Fibroblast of mammary gland (primary cell): Measurements from ENCODE around the gene SYT7.

Experiments
- DNase-seq: peaks from one replicate; pipeline ENCODE4 v3.0.0-alpha.2; 2010; ENCODE audit warnings: low read depth
- H3K4me3 ChIP-seq: 2 replicates; pipeline ENCODE4 v1.5.1; 2011; ENCODE audit warnings: low read depth, mild to moderate bottlenecking, low read length, moderate library complexity; ENCODE audit not compliant: control insufficient read depth
- CTCF ChIP-seq: conservative IDR thresholded peaks from 2 replicates; pipeline ENCODE4 v1.5.1; 2011; ENCODE audit warnings: low read depth, low read length, inconsistent platforms; ENCODE audit not compliant: control insufficient read depth, insufficient read depth

Gene SYT7

GRCh38 chr11:61486011-61486620, 94.8 kb downstream of the SYT7 start:
- TF ChIP-seq CTCF = no peak
- no peak overlapping the region for H3K4me3 ChIP-seq
- no peak for DNase-seq

GRCh38 chr11:61485080-61485479, 95.8 kb downstream of the SYT7 start:
- no peak for DNase-seq
- H3K4me3 ChIP-seq = no peak overlapping the region
- TF ChIP-seq CTCF = no peak

- TF ChIP-seq CTCF = no peak
- no peak overlapping the region for H3K4me3 ChIP-seq
- DNase-seq = no peak
Measured at GRCh38 chr11:61484541-61484940, 96.3 kb downstream of the SYT7 start.

- DNase-seq = no peak
- H3K4me3 ChIP-seq = no peak overlapping the region
- TF ChIP-seq CTCF = peak; percentile 58
Measured at GRCh38 chr11:61482513-61482912, 98.4 kb downstream of the SYT7 start.

- no peak for DNase-seq
- H3K4me3 ChIP-seq = no peak overlapping the region
- no peak for TF ChIP-seq CTCF
Measured at GRCh38 chr11:61481806-61482205, 99.1 kb downstream of the SYT7 start.

- no peak for DNase-seq
- no peak for TF ChIP-seq CTCF
- H3K4me3 ChIP-seq = no peak overlapping the region
Measured at GRCh38 chr11:61480994-61481335, 99.9 kb downstream of the SYT7 start.
